Left renal pelvis (tissue), 4 donors: ENCODE measurements around the gene CPEB3. TPM values are rescaled to one million over a fixed set of nuclear protein-coding genes. Genes with fewer than 3 reads are reported as not detected.
"Not testable (repeated sequence)": the region's sequence is repeated elsewhere in the genome, so short reads cannot be mapped to it uniquely, and the experiment has no call there.

Experiments used
- DNase-seq, 4 donors: peaks; one replicate each; pipeline ENCODE4 v3.0.0-alpha.2; 2013; ENCODE audit warnings: low read depth in 4 of 4, low spot score in 3 of 4
- polyA plus RNA-seq, 4 donors: library from polyadenylated mRNA; unstranded; fragments of 120-200 nt; gene quantifications; one replicate each; pipeline ENCODE4 v1.2.1, GENCODE V29; 2013; ENCODE audit not compliant: insufficient read length in 4 of 4

The CPEB3 gene
- polyA plus RNA-seq: 1 to 10 TPM; 2.3 to 4.0 (median 3.7) TPM

- peak; percentile 84 to 92 (median 86) for DNase-seq
These were observed at the start of gene CPEB3, which contains the start of gene MARCHF5 for GRCh38 chr10:92290837-92291615. CPEB3 (minus strand) TSS chr10:92291078; CDS start chr10:92240350, 50,728 bp downstream. MARCHF5 (plus strand) TSS chr10:92291167; CDS start chr10:92291495, 328 bp downstream.

- not testable (repeated sequence) for DNase-seq
These were observed 39.0 kb upstream of the CPEB3 start for GRCh38 chr10:92329927-92330326.

- DNase-seq: no peak
These were observed 38.1 kb upstream of the CPEB3 start for GRCh38 chr10:92328993-92329392.

GRCh38 chr10:92327445-92328433 lies 36.9 kb upstream of the CPEB3 start:
- no peak for DNase-seq

GRCh38 chr10:92323079-92323478 lies 32.2 kb upstream of the CPEB3 start:
- no peak for DNase-seq

GRCh38 chr10:92316610-92317009 lies 25.7 kb upstream of the CPEB3 start:
- DNase-seq: no peak

- no peak for DNase-seq
These were observed 22.9 kb upstream of the CPEB3 start for GRCh38 chr10:92313750-92314149.

GRCh38 chr10:92309272-92309671 lies 18.4 kb upstream of the CPEB3 start:
- no peak for DNase-seq

GRCh38 chr10:92305133-92306072 lies 14.5 kb upstream of the CPEB3 start:
- DNase-seq: no peak

- no peak for DNase-seq
These were observed 13.2 kb upstream of the CPEB3 start for GRCh38 chr10:92304061-92304460.

GRCh38 chr10:92303096-92303495 lies 12.2 kb upstream of the CPEB3 start:
- no peak for DNase-seq

GRCh38 chr10:92298487-92298886 lies 7.6 kb upstream of the CPEB3 start:
- no peak for DNase-seq

GRCh38 chr10:92291921-92292845 lies 1.3 kb upstream of the CPEB3 start:
- DNase-seq: peak in 3 of 4 donors; percentile 20 to 35 (median 23)

GRCh38 chr10:92291616-92291865 lies 663 bp upstream of the CPEB3 start:
- peak in 2 of 4 donors; percentile 21 to 22 for DNase-seq

- peak in 3 of 4 donors; percentile 18 to 36 (median 24) for DNase-seq
These were observed 622 bp downstream of the CPEB3 start for GRCh38 chr10:92290076-92290836.

GRCh38 chr10:92284112-92284704 lies 6.7 kb downstream of the CPEB3 start:
- no peak for DNase-seq

- DNase-seq: no peak
These were observed 11.7 kb downstream of the CPEB3 start for GRCh38 chr10:92278996-92279696.
